Measurements from ENCODE around the gene DNAJC5.
A peak's percentile ranks its signal among the peaks of the same experiment; 100 is the strongest.

DNAJC5 gene

GRCh38 chr20:63942250-63942951 lies 47.5 kb downstream of the DNAJC5 start:
- no peak for DNase-seq

GRCh38 chr20:63942969-63943807 lies 48.3 kb downstream of the DNAJC5 start:
- DNase-seq = no peak

GRCh38 chr20:63943808-63944077 lies 48.8 kb downstream of the DNAJC5 start:
- DNase-seq = no peak

GRCh38 chr20:63944078-63944941 lies 49.4 kb downstream of the DNAJC5 start:
- no peak for DNase-seq

GRCh38 chr20:63945031-63945658 lies 50.2 kb downstream of the DNAJC5 start:
- no peak for DNase-seq

- DNase-seq = no peak
These were observed 51.3 kb downstream of the DNAJC5 start for GRCh38 chr20:63945921-63946920.

GRCh38 chr20:63946986-63947637 lies 52.2 kb downstream of the DNAJC5 start:
- no peak for DNase-seq

GRCh38 chr20:63947638-63948456 lies 52.9 kb downstream of the DNAJC5 start:
- no peak for DNase-seq

GRCh38 chr20:63950701-63951397 lies 55.9 kb downstream of the DNAJC5 start:
- DNase-seq = no peak

- DNase-seq = no peak
These were observed 56.7 kb downstream of the DNAJC5 start for GRCh38 chr20:63951398-63952209.

GRCh38 chr20:63952210-63952535 lies 57.2 kb downstream of the DNAJC5 start:
- DNase-seq = no peak

GRCh38 chr20:63952769-63953168 lies 57.8 kb downstream of the DNAJC5 start:
- no peak for DNase-seq

- no peak for DNase-seq
These were observed 59.0 kb downstream of the DNAJC5 start for GRCh38 chr20:63953764-63954429.

GRCh38 chr20:63955281-63955826 lies 60.4 kb downstream of the DNAJC5 start:
- no peak for DNase-seq

GRCh38 chr20:63955827-63956663 lies 61.1 kb downstream of the DNAJC5 start, which contains the start of gene UCKL1:
Gene UCKL1 (minus strand): TSS chr20:63956416. CDS start chr20:63956372, 44 bp downstream.
- peak; percentile 69 for DNase-seq

- no peak for DNase-seq
These were observed 61.7 kb downstream of the DNAJC5 start for GRCh38 chr20:63956664-63957003.
